Stimulated activated CD4-positive, alpha-beta T cell treated with anti-CD3 and anti-CD28 coated beads, Interleukin-2, amount 100 ng/mL, for 4 hours (primary cell): ENCODE data around the gene KCNT2.
"Not testable (repeated sequence)": the region's sequence is repeated elsewhere in the genome, so short reads cannot be mapped to it uniquely, and the experiment has no call there.

ENCODE experiments used
- DNase-seq: peaks from one replicate; pipeline ENCODE4 v3.0.0-alpha.2; 2020; ENCODE audit warnings: low read depth

Gene KCNT2

GRCh38 chr1:196317535-196318522 lies 290.4 kb downstream of the KCNT2 start:
- DNase-seq, result no peak

- DNase-seq, result no peak
These were observed 295.5 kb downstream of the KCNT2 start for GRCh38 chr1:196312739-196313138.

GRCh38 chr1:196309386-196309785 lies 298.9 kb downstream of the KCNT2 start:
- no peak for DNase-seq

- DNase-seq, result no peak
These were observed 300.1 kb downstream of the KCNT2 start for GRCh38 chr1:196308176-196308575.

- no peak for DNase-seq
These were observed 301.8 kb downstream of the KCNT2 start for GRCh38 chr1:196306421-196306820.

GRCh38 chr1:196305216-196305615 lies 303.0 kb downstream of the KCNT2 start:
- DNase-seq, result no peak

GRCh38 chr1:196302981-196303380 lies 305.3 kb downstream of the KCNT2 start:
- no peak for DNase-seq

GRCh38 chr1:196302420-196302819 lies 305.8 kb downstream of the KCNT2 start:
- DNase-seq, result no peak

- no peak for DNase-seq
These were observed 312.5 kb downstream of the KCNT2 start for GRCh38 chr1:196295766-196296165.

- no peak for DNase-seq
These were observed 329.4 kb downstream of the KCNT2 start for GRCh38 chr1:196278816-196279215.

GRCh38 chr1:196277860-196278259 lies 330.4 kb downstream of the KCNT2 start:
- no peak for DNase-seq

- DNase-seq, result no peak
These were observed 336.9 kb downstream of the KCNT2 start for GRCh38 chr1:196271212-196271947.

GRCh38 chr1:196263086-196263485 lies 345.2 kb downstream of the KCNT2 start:
- DNase-seq, result not testable (repeated sequence)

- DNase-seq, result no peak
These were observed 348.0 kb downstream of the KCNT2 start for GRCh38 chr1:196260270-196260669.

- no peak for DNase-seq
These were observed 348.9 kb downstream of the KCNT2 start for GRCh38 chr1:196259316-196259715.

- no peak for DNase-seq
These were observed 352.5 kb downstream of the KCNT2 start for GRCh38 chr1:196255762-196256161.

GRCh38 chr1:196229546-196229945 lies 378.7 kb downstream of the KCNT2 start:
- no peak for DNase-seq

GRCh38 chr1:196214866-196215265 lies 393.4 kb downstream of the KCNT2 start:
- DNase-seq, result no peak

GRCh38 chr1:196209983-196210382 lies 398.3 kb downstream of the KCNT2 start:
- no peak for DNase-seq

- DNase-seq, result no peak
These were observed 399.0 kb downstream of the KCNT2 start for GRCh38 chr1:196209265-196209664.

GRCh38 chr1:196207612-196208217 lies 400.5 kb downstream of the KCNT2 start:
- DNase-seq, result no peak

- DNase-seq, result no peak
These were observed 402.4 kb downstream of the KCNT2 start for GRCh38 chr1:196205882-196206281.

- no peak for DNase-seq
These were observed 411.8 kb downstream of the KCNT2 start for GRCh38 chr1:196196486-196196885.
